SK-N-SH treated with all-trans-retinoic acid at 6 μM for 48 hours (cell line): ENCODE results near the gene FZD7.
A peak's percentile ranks its signal among the peaks of the same experiment; 100 is the strongest.

Source experiments
- ATAC-seq: fragments of 200-7000 bp; cut with Tn5 transposase; 3 replicates; pipeline ENCODE4 v1.9.1; 2020; ENCODE audit warnings: mild to moderate bottlenecking, moderate library complexity
- ARNTL ChIP-seq: fragments of 450-650 bp; formaldehyde crosslinking; IDR thresholded peaks from 2 replicates; pipeline ENCODE4 v1.5.0; 2020; ENCODE audit warnings: low read depth, mild to moderate bottlenecking, moderate library complexity, borderline replicate concordance
- BACH2 ChIP-seq: fragments of 250-450 bp; sonication (Bioruptor Pico); IDR thresholded peaks from 2 replicates; pipeline ENCODE4 v1.9.0; 2021; ENCODE audit warnings: mild to moderate bottlenecking, borderline replicate concordance
- CSDC2 ChIP-seq: fragments of 250-450 bp; sonication (Bioruptor Pico); IDR thresholded peaks from 2 replicates; pipeline ENCODE4 v1.5.0; 2020; ENCODE audit warnings: mild to moderate bottlenecking, moderate library complexity
- CSRNP3 ChIP-seq: fragments of 250-450 bp; sonication (Bioruptor Pico); IDR thresholded peaks from 2 replicates; pipeline ENCODE4 v1.5.1; 2021; ENCODE audit warnings: mild to moderate bottlenecking, moderate library complexity
- ESRRG ChIP-seq: fragments of 250-450 bp; sonication (Bioruptor Pico); IDR thresholded peaks from 2 replicates; pipeline ENCODE4 v1.6.1; 2021; ENCODE audit warnings: mild to moderate bottlenecking
- GLIS3 ChIP-seq: fragments of 250-450 bp; sonication (Bioruptor Pico); IDR thresholded peaks from 2 replicates; pipeline ENCODE4 v1.5.0; 2020; ENCODE audit warnings: mild to moderate bottlenecking, moderate library complexity
- ISL1 ChIP-seq: fragments of 250-450 bp; sonication (Bioruptor Pico); IDR thresholded peaks from 2 replicates; pipeline ENCODE4 v2.1.2; 2022; ENCODE audit warnings: mild to moderate bottlenecking, moderate library complexity
- OSR1 ChIP-seq: fragments of 250-450 bp; sonication (Bioruptor Pico); IDR thresholded peaks from 2 replicates; pipeline ENCODE4 v1.8.0; 2022; ENCODE audit warnings: moderate library complexity, mild to moderate bottlenecking, inconsistent platforms
- PATZ1 ChIP-seq: fragments of 250-450 bp; sonication (Bioruptor Pico); IDR thresholded peaks from 2 replicates; pipeline ENCODE4 v1.8.0; 2020; ENCODE audit warnings: mild to moderate bottlenecking, moderate library complexity, borderline replicate concordance
- POU6F1 ChIP-seq: fragments of 250-450 bp; sonication (Bioruptor Pico); IDR thresholded peaks from 2 replicates; pipeline ENCODE4 v1.8.0; 2021; ENCODE audit warnings: low read depth, mild to moderate bottlenecking, moderate library complexity, borderline replicate concordance
- PPARA ChIP-seq: fragments of 250-450 bp; sonication (Bioruptor Pico); IDR thresholded peaks from 2 replicates; pipeline ENCODE4 v1.5.0; 2020; ENCODE audit warnings: mild to moderate bottlenecking, borderline replicate concordance
- RARB ChIP-seq: fragments of 250-450 bp; sonication (Bioruptor Pico); IDR thresholded peaks from 2 replicates; pipeline ENCODE4 v1.8.0; 2021; ENCODE audit warnings: mild to moderate bottlenecking, moderate library complexity
- TCF4 ChIP-seq: fragments of 250-450 bp; sonication (Bioruptor Pico); IDR thresholded peaks from 2 replicates; pipeline ENCODE4 v1.8.0; 2021; ENCODE audit warnings: mild to moderate bottlenecking, moderate library complexity, borderline replicate concordance
- TOX ChIP-seq: fragments of 250-450 bp; sonication (Bioruptor Pico); IDR thresholded peaks from 2 replicates; pipeline ENCODE4 v1.8.0; 2021; ENCODE audit warnings: mild to moderate bottlenecking, moderate library complexity, borderline replicate concordance
- TSHZ2 ChIP-seq: fragments of 250-450 bp; sonication (Bioruptor Pico); IDR thresholded peaks from 2 replicates; pipeline ENCODE4 v1.5.0; 2020; ENCODE audit warnings: mild to moderate bottlenecking, moderate library complexity
- ZC3H10 ChIP-seq: fragments of 250-450 bp; sonication (Bioruptor Pico); IDR thresholded peaks from 2 replicates; pipeline ENCODE4 v1.5.1; 2021; ENCODE audit warnings: mild to moderate bottlenecking, moderate library complexity
- ZFP3 ChIP-seq: fragments of 250-450 bp; sonication (Bioruptor Pico); IDR thresholded peaks from 2 replicates; pipeline ENCODE4 v1.5.0; 2020; ENCODE audit warnings: mild to moderate bottlenecking, moderate library complexity
- ZFP30 ChIP-seq: fragments of 450-650 bp; formaldehyde crosslinking; IDR thresholded peaks from 2 replicates; pipeline ENCODE4 v1.5.0; 2022; ENCODE audit warnings: mild to moderate bottlenecking, moderate library complexity
- ZNF565 ChIP-seq: fragments of 450-650 bp; formaldehyde crosslinking; conservative IDR thresholded peaks from 2 replicates; pipeline ENCODE4 v1.5.0; 2020; ENCODE audit warnings: low read depth, mild to moderate bottlenecking, moderate library complexity
- ZNF70 ChIP-seq: fragments of 450-650 bp; formaldehyde crosslinking; IDR thresholded peaks from 2 replicates; pipeline ENCODE4 v1.5.0; 2020; ENCODE audit warnings: mild to moderate bottlenecking, moderate library complexity
- TF ChIP-seq, protein P1 (sequence below): fragments of 250-450 bp; sonication (Bioruptor Pico); IDR thresholded peaks from 2 replicates; pipeline ENCODE4 v1.5.1; 2020; ENCODE audit warnings: low read depth, mild to moderate bottlenecking, moderate library complexity

The FZD7 gene

DNA sequence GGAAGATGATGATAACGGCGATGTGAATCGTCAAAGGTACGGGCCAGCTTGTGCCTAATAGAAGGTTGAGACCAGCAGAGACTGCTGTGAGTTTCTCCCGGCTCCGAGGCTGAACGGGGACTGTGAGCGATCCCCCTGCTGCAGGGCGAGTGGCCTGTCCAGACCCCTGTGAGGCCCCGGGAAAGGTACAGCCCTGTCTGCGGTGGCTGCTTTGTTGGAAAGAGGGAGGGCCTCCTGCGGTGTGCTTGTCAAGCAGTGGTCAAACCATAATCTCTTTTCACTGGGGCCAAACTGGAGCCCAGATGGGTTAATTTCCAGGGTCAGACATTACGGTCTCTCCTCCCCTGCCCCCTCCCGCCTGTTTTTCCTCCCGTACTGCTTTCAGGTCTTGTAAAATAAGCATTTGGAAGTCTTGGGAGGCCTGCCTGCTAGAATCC lies 3.0 kb downstream of the FZD7 start:
- TF ChIP-seq ZNF70 (CRISPR knock-in tag) (no peak), BACH2 (CRISPR knock-in tag) (no peak), OSR1 (no peak), TCF4 (no peak), ARNTL (no peak), ZFP3 (no peak), CSRNP3 (CRISPR knock-in tag) (no peak), PPARA (CRISPR knock-in tag) (no peak)
- ATAC-seq = peak; percentile 1; the same call in 1 of the 3 replicates

GRCh38 chr2:202037086-202037485 lies 3.4 kb downstream of the FZD7 start:
- TF ChIP-seq GLIS3 (no peak), ESRRG (CRISPR knock-in tag) (no peak), CSDC2 (no peak), PPARA (CRISPR knock-in tag) (no peak), ZC3H10 (no peak), ARNTL (no peak), OSR1 (no peak), RARB (CRISPR knock-in tag) (no peak), ZNF565 (CRISPR knock-in tag) (no peak), TSHZ2 (CRISPR knock-in tag) (no peak), ISL1 (CRISPR knock-in tag) (no peak), POU6F1 (CRISPR knock-in tag) (no peak), ZFP3 (no peak), PATZ1 (CRISPR knock-in tag) (no peak), TOX (CRISPR knock-in tag) (no peak), CSRNP3 (CRISPR knock-in tag) (no peak), ZFP30 (CRISPR knock-in tag) (no peak)
- TF ChIP-seq, protein P1, sequence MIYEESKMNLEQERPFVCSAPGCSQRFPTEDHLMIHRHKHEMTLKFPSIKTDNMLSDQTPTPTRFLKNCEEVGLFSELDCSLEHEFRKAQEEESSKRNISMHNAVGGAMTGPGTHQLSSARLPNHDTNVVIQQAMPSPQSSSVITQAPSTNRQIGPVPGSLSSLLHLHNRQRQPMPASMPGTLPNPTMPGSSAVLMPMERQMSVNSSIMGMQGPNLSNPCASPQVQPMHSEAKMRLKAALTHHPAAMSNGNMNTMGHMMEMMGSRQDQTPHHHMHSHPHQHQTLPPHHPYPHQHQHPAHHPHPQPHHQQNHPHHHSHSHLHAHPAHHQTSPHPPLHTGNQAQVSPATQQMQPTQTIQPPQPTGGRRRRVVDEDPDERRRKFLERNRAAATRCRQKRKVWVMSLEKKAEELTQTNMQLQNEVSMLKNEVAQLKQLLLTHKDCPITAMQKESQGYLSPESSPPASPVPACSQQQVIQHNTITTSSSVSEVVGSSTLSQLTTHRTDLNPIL (CRISPR knock-in tag) = no peak
- ATAC-seq = no peak
